Nephron progenitor cell (in vitro differentiated cells): Measurements from ENCODE around the gene TXNRD3.

Experiments
- DNase-seq: peaks from one replicate; pipeline ENCODE4 v3.0.0; 2021
- H3K27ac Mint-ChIP-seq: 2 replicates; pipeline ENCODE4 v1.8.0; 2021; ENCODE audit warnings: mild to moderate bottlenecking, moderate library complexity, mixed read lengths
- H3K27me3 Mint-ChIP-seq: 2 replicates; pipeline ENCODE4 v1.8.0; 2021; ENCODE audit warnings: mild to moderate bottlenecking, low read depth, mixed read lengths; ENCODE audit not compliant: poor library complexity
- H3K36me3 Mint-ChIP-seq: 2 replicates; pipeline ENCODE4 v1.8.0; 2021; ENCODE audit warnings: low read depth, mixed read lengths
- H3K4me1 Mint-ChIP-seq: 2 replicates; pipeline ENCODE4 v1.8.0; 2021; ENCODE audit warnings: mixed read lengths
- H3K4me3 Mint-ChIP-seq: 2 replicates; pipeline ENCODE4 v1.8.0; 2021; ENCODE audit warnings: mild to moderate bottlenecking, moderate library complexity, mixed read lengths
- H3K9me3 Mint-ChIP-seq: 2 replicates; pipeline ENCODE4 v1.8.0; 2021; ENCODE audit warnings: mild to moderate bottlenecking, moderate library complexity, mixed read lengths
- TF ChIP-seq, protein P1 (sequence below): fragments of 200-600 bp; sonication (generic); IDR thresholded peaks from 2 replicates; pipeline ENCODE4 v1.5.0; 2021; ENCODE audit warnings: antibody characterized with exemption

TXNRD3 gene

DNA sequence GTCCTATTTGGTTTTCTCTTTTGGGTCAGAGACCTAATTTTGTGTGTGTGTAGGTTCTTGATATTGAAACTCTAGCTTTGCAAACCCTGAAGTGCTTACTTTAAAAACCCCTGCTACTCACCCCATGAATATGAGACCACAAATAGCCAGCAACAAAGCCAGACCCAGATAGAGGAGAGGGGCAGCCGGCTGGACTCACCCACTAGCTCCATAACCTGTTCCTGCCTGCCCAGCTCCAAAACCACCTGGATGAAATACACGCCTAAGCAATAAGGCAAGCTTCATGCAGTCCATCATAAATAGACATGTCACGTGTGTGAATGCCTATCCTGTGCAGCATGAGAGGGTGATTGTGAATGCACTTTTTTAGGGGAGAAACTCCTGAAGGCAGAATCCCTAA is 3.7 kb upstream of the TXNRD3 start:
- peaks cover 64% of the 10 kb centered on the region for H3K27me3 Mint-ChIP-seq
- no peak overlapping the region for H3K4me3 Mint-ChIP-seq
- TF ChIP-seq, protein P1, sequence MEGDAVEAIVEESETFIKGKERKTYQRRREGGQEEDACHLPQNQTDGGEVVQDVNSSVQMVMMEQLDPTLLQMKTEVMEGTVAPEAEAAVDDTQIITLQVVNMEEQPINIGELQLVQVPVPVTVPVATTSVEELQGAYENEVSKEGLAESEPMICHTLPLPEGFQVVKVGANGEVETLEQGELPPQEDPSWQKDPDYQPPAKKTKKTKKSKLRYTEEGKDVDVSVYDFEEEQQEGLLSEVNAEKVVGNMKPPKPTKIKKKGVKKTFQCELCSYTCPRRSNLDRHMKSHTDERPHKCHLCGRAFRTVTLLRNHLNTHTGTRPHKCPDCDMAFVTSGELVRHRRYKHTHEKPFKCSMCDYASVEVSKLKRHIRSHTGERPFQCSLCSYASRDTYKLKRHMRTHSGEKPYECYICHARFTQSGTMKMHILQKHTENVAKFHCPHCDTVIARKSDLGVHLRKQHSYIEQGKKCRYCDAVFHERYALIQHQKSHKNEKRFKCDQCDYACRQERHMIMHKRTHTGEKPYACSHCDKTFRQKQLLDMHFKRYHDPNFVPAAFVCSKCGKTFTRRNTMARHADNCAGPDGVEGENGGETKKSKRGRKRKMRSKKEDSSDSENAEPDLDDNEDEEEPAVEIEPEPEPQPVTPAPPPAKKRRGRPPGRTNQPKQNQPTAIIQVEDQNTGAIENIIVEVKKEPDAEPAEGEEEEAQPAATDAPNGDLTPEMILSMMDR = no peak
- DNase-seq = no peak
- no peak overlapping the region for H3K27ac Mint-ChIP-seq
- peaks cover 24% of the 10 kb centered on the region for H3K9me3 Mint-ChIP-seq
- H3K4me1 Mint-ChIP-seq = peaks cover 9% of the 10 kb centered on the region
- H3K36me3 Mint-ChIP-seq = no peaks in the 10 kb centered on the region

DNA sequence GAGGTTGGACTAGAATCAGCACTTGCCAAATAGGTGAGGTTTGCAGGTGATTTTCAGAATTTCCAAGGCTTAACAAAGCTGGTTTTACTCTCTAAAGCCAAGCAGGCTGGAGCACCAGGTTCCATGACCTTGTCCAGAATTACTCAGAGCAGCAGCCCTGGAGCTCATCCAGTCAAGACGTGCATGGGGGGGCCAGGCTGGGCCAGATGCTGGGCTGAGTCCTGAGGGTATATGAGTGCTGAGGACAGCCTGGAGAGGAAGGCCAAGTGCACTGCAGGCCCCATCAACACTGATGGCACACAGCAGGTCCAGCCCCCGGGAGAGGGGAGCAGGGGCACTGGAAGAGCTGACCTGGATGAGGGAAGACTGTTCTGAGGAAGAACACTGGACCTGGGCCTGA is 3.0 kb upstream of the TXNRD3 start:
- Mint-ChIP-seq H3K27me3 (peaks cover 66% of the 10 kb centered on the region), H3K4me3 (no peak overlapping the region), H3K27ac (no peak overlapping the region), H3K36me3 (no peaks in the 10 kb centered on the region), H3K9me3 (peaks cover 24% of the 10 kb centered on the region), H3K4me1 (peaks cover 9% of the 10 kb centered on the region)
- DNase-seq = no peak
- TF ChIP-seq, protein P1 = no peak

DNA sequence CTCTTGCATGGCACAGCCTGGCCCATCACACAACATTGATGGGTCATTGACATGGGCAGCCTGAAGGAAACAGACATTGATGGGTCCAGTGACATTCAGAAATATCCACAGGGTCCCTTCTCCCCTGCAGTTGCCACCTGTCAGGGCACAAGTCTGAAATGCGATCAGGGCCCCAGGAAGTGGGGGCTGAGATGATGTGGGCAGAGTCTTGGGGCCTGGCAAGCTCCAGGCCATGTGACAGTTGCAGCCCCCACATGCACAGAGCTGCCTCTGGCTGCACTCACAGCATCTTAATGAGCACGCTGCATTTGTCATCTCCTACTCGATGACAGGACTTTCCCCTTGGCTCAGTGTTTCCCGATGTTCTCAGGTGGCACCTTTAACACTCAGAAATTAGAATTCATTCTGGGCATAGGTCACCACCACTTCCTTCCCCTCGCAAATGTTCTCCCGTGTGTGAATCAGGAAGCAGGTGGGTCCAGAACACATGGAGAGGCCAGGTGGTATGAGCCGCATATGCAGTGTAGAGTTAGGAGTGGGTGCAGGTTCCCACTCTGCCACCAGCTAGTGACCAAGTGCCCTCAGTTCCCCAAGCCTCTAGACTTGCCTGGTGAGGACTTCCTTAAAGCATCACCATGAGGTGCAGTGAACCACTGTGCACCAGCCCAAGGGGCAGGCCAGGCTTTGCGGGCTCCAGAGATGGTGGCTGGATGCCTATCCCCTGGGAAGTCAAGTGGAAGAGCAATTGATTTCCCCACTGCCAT is 1.6 kb upstream of the TXNRD3 start:
- DNase-seq = no peak
- Mint-ChIP-seq H3K4me3 (no peak overlapping the region), H3K27me3 (peaks cover 61% of the 10 kb centered on the region), H3K4me1 (peaks cover 4% of the 10 kb centered on the region), H3K36me3 (no peaks in the 10 kb centered on the region), H3K9me3 (peaks cover 22% of the 10 kb centered on the region), H3K27ac (no peak overlapping the region)
- TF ChIP-seq, protein P1 = no peak

DNA sequence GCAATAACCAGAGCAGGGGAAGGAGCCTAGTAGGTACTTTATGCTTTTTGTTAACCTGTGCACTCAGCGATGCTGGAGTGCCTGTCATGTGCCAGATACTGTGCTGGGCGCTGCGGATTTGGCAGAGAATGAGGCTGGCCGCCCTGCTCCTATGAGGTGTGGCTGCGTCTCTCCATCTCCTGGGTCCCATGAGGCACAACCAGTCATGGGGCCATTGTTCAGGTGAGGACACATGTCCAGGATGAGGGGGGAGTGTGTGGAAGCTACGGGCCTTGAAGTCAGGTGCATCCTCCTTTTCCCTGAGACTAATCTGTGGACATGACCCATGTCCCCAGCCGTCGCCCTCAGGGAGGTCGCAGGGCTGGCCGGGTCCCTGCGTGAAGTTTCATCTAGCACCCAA is 963 bp upstream of the TXNRD3 start:
- Mint-ChIP-seq H3K9me3 (peaks cover 15% of the 10 kb centered on the region), H3K27me3 (peaks cover 55% of the 10 kb centered on the region), H3K36me3 (no peaks in the 10 kb centered on the region), H3K4me3 (no peak overlapping the region), H3K4me1 (peaks cover 4% of the 10 kb centered on the region), H3K27ac (no peak overlapping the region)
- TF ChIP-seq, protein P1 = no peak
- no peak for DNase-seq

DNA sequence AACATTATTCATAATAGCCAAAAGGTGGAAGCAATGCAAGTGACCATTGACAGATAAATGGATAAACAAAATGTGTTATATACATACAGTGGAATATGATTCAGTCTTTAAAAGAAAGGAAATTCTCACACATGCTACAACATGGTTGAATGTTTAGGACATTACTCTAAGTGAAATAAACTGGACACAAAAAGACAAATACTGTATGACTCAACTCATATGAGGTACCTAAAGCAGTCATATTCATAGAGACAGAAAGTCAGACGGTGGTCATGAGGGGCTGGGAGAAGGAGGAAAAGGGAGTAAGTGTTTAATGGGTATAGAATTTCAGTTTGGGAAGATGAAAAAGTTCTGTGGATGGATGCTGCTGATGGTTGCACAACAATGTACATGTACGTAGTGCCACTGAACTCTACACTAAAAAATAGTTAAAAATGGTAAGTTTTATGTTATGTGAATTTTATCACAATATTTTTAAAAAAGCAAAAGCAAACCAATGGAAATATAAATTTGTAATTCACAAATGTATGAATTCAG is 5.3 kb downstream of the TXNRD3 start:
- Mint-ChIP-seq H3K27me3 (peaks cover 18% of the 10 kb centered on the region), H3K4me3 (no peak overlapping the region), H3K9me3 (peaks cover 4% of the 10 kb centered on the region), H3K36me3 (peaks cover 24% of the 10 kb centered on the region), H3K27ac (peak overlapping the region; percentile 60), H3K4me1 (peaks cover 9% of the 10 kb centered on the region)
- TF ChIP-seq, protein P1 = no peak
- no peak for DNase-seq

DNA sequence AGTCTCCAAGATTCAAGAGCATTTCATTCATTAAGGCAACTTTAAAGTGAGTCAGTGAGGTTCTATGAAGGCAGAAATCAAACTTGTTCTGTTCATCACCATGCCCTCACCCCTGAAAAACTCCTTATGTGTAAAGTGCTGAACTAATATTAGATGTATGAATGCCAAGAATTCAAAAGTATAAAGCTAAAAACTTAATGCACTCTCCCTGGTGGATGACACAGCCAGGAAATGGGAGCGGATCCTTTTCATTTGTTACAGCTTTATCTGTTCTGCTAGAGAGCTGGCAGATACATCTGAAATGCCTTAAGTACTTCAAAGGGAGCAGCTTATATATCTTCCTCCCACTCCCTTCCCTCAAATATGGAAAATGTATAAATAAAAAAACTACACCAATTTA is 8.2 kb downstream of the TXNRD3 start:
- Mint-ChIP-seq H3K4me3 (no peak overlapping the region), H3K27me3 (peaks cover 6% of the 10 kb centered on the region), H3K9me3 (peaks cover 4% of the 10 kb centered on the region), H3K27ac (no peak overlapping the region), H3K36me3 (peaks cover 46% of the 10 kb centered on the region), H3K4me1 (peaks cover 5% of the 10 kb centered on the region)
- DNase-seq = no peak
- TF ChIP-seq, protein P1 = no peak
